Stimulated activated CD4-positive, alpha-beta T cell treated with anti-CD3 and anti-CD28 coated beads, Interleukin-4, amount 100 ng/mL, for 1 hour (primary cell): ENCODE results near the gene OR10AG1.

ENCODE experiments used
- DNase-seq: peaks from one replicate; pipeline ENCODE4 v3.0.0-alpha.2; 2020

Gene OR10AG1, protein sequence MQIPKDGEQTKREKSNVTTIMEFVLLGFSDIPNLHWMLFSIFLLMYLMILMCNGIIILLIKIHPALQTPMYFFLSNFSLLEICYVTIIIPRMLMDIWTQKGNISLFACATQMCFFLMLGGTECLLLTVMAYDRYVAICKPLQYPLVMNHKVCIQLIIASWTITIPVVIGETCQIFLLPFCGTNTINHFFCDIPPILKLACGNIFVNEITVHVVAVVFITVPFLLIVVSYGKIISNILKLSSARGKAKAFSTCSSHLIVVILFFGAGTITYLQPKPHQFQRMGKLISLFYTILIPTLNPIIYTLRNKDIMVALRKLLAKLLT

GRCh38 chr11:55969845-55970244 is at the start of gene OR10AG1:
OR10AG1 (minus strand) TSS chr11:55969945; CDS start chr11:55969907, 38 bp downstream.
- no peak for DNase-seq

GRCh38 chr11:56013805-56014204 is 44.1 kb upstream of the OR10AG1 start:
- DNase-seq, result no peak

DNA sequence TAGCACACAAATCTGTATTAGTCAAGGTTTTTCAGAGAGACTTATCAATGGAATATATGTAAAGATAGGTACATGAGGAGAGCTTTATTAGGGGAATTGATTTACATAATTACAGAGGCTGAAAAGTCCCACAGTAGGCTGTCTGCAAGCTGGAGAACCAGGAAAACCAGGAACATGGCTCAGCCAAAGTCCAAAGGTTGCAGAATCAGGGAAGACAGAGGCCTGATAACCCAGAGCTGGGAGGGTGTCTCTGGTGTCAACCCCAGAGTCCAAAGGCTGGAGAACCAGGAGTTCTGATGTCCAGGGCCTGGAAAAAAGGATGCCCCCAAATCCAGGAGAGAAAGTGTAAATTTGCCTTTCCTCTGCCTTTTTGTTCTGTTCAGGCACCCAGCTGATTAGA is 41.0 kb upstream of the OR10AG1 start:
- no peak for DNase-seq

DNA sequence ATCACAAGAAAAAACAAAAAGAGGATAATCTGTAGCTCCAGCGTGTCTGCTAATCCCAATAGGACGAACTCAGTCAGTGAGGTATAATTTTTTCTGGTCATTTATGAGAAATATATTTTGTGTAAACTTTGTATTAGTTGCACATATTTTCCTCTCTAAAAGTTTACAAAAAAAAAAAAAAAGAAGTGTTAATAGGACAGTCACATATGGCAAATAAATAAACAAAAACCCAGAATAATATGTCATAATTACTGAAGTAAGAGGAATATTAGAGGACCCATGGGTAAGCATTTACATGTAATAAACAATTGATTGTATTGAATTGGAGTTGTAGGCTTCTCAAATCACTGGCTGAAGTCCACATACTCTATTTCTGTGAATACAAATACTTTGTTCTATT is 24.8 kb upstream of the OR10AG1 start, which contains the start of gene OR5F1:
OR5F1 (minus strand) TSS at position 101 of the 400 bp plus-strand sequence; CDS start at position 101, 0 bp downstream.
- DNase-seq, result no peak

- no peak for DNase-seq
Measured at GRCh38 chr11:55970935-55971334, 1.2 kb upstream of the OR10AG1 start.

GRCh38 chr11:55967914-55968313 is 1.8 kb downstream of the OR10AG1 start:
- no peak for DNase-seq

GRCh38 chr11:55966391-55966790 is 3.4 kb downstream of the OR10AG1 start:
- DNase-seq, result no peak

- no peak for DNase-seq
Measured at GRCh38 chr11:55956521-55956920, 13.2 kb downstream of the OR10AG1 start.

DNA sequence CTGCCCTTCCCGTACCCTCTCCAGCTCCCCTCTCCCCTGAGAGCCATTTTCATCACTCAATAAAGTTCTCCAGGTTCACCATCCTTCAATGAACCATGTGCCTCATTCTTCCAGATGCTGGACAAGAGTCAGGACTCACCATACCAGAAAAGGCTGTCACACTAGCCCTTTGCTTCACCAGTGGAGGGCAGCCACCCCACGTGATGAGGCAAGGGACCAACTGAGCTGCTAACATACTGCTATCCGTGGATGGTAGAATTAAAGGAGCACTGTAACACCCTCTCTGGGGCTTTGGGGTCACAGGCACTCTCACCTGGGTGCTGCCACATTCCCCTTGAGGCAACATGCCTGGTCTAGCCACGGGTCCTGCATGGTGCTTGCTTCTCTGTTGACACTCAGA is 20.4 kb downstream of the OR10AG1 start:
- DNase-seq, result no peak

GRCh38 chr11:55942785-55943392 is 26.9 kb downstream of the OR10AG1 start:
- no peak for DNase-seq

GRCh38 chr11:55936300-55936699 is 33.4 kb downstream of the OR10AG1 start, which contains the start of gene OR5I1:
OR5I1 (minus strand) TSS chr11:55936400; CDS start chr11:55936400, 0 bp downstream.
- no peak for DNase-seq

DNA sequence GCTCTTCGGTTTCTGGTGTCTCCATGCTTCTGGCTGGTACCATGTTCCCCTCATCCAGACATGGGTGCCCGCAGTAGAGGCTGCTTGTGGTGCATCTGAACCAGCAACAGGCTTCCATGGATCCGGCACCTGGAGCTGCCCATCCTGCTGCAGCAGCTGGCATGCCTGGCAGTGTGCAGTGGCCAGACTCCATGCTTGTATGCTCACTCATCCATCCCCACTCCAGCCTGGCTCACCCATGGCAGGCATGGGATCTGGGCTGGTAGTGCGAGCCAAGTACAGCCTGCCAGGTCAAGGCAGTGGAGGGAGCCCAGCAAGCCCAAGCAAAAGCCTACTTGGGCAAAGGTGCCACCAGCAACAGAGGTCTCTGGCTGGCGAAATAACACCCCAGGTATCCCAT is 49.2 kb downstream of the OR10AG1 start:
- no peak for DNase-seq
